Neural cell (in vitro differentiated cells): ENCODE results near the gene AGRN.

ENCODE experiments used
- CTCF ChIP-seq: fragments of 450-650 bp; IDR thresholded peaks from 2 replicates; pipeline ENCODE4 v1.5.1; 2014; ENCODE audit warnings: antibody characterized with exemption, mild to moderate bottlenecking, moderate library complexity; ENCODE audit not compliant: poor library complexity, severe bottlenecking
- EZH2 ChIP-seq: fragments of 200-600, 300-800 bp; shearing (Covaris generic), sonication (generic); IDR thresholded peaks from 2 replicates; pipeline ENCODE4 v1.6.1; 2014; ENCODE audit warnings: antibody characterized with exemption, low read length, borderline replicate concordance, mild to moderate bottlenecking; ENCODE audit not compliant: insufficient read depth, poor library complexity, severe bottlenecking
- POLR2AphosphoS5 ChIP-seq: IDR thresholded peaks from 2 replicates; pipeline ENCODE4 v1.6.1; 2012
- RAD21 ChIP-seq: fragments of 450-650 bp; conservative IDR thresholded peaks from 2 replicates; pipeline ENCODE4 v1.6.1; 2014; ENCODE audit warnings: antibody characterized with exemption, mild to moderate bottlenecking, moderate library complexity
- REST ChIP-seq: IDR thresholded peaks from 2 replicates; pipeline ENCODE4 v1.6.1; 2012; ENCODE audit warnings: borderline replicate concordance
- SMC3 ChIP-seq: fragments of 450-650 bp; conservative IDR thresholded peaks from 2 replicates; pipeline ENCODE4 v1.6.1; 2014; ENCODE audit warnings: antibody characterized with exemption, mild to moderate bottlenecking, moderate library complexity; ENCODE audit not compliant: poor library complexity

- TF ChIP-seq POLR2AphosphoS5: no peak
- TF ChIP-seq RAD21: no peak
- TF ChIP-seq REST: no peak
- TF ChIP-seq CTCF: no peak
- no peak for TF ChIP-seq SMC3
- no peak for TF ChIP-seq EZH2
Observed at GRCh38 chr1:974293-974640, 45.7 kb upstream of the AGRN start.
